Activated CD8-positive, alpha-beta memory T cell treated with anti-CD3 and anti-CD28 coated beads, Interleukin-2, amount 50 U/mL, for 1 hour (primary cell): ENCODE results near the gene SENP6.
A peak's percentile ranks its signal among the peaks of the same experiment; 100 is the strongest.
"Not testable (repeated sequence)": the region's sequence is repeated elsewhere in the genome, so short reads cannot be mapped to it uniquely, and the experiment has no call there.

Experiments
- DNase-seq: peaks from one replicate; pipeline ENCODE4 v3.0.0-alpha.2; 2020; ENCODE audit errors: extremely low read depth

The SENP6 gene

GRCh38 chr6:75601304-75602245 lies at the start of gene SENP6:
SENP6 (plus strand) TSS chr6:75601880; CDS start chr6:75602525, 645 bp downstream.
- DNase-seq: peak; percentile 38

DNA sequence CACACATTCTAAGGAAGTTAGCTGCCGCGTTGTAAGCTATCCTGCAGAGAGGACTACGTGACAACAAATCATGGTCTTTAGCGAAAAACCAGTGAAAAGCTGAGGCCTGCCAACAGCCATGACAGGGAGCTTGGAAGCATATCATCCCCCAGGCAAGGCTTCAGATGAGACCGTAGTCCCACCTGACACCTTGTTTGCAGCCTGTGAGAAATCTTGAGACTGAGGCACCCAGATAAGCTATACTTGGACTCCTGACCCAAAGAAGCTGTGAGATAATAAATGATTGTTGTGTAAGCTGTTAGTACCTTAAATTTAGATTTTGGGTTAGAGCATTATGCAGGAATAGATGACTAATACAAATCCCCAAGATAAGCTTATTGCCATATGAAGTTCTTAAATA lies 45.4 kb upstream of the SENP6 start:
- no peak for DNase-seq

- no peak for DNase-seq
Observed at GRCh38 chr6:75557068-75557467, 44.6 kb upstream of the SENP6 start.

DNA sequence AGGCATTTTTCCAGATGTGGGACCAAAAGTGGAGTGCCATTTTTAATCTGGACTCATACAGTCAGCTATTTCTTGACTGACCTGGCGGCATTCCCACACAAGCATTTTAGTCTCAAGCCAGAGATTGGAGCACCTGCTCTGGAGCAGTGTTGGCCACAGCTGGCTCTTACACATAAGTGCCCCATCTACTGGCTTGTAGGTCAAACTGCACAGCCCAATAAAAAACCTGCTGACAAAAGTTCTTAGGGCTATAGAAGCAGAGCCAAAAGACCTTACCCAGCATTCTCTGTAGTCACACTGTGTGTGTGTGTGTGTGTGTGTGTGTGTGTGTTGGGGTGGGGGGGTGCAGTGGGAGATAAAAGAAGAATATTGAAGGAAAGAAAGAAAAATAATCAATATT lies 38.6 kb upstream of the SENP6 start:
- DNase-seq: no peak

DNA sequence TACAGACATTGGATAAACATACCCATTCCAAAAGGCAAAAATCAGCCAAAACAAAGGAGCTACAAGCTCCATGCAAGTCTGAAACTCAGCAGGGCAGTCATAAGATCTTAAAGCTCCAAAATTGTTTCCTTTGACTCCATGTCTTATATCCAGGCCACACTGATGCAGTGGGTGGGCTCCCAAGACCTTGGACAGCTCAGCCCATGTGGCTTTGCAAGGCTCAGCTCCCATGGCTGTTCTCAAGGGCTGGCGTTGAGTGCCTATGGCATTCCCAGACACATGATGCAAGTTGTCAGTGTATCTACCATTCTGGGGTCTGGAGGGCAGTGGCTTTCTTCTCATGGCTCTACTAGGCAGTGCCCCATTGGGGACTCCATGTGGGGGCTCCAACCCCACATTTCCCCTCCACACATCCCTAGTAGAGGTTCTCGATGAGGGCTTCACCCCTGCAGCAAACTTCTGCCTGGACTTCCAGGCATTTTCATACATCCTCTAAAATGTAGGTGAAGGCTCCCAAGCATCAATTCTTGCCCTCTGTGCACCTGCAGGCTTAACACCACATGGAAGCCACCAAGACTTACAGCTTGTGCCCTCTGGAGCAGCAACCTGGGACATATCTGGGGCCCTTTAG lies 35.4 kb upstream of the SENP6 start:
- no peak for DNase-seq

DNA sequence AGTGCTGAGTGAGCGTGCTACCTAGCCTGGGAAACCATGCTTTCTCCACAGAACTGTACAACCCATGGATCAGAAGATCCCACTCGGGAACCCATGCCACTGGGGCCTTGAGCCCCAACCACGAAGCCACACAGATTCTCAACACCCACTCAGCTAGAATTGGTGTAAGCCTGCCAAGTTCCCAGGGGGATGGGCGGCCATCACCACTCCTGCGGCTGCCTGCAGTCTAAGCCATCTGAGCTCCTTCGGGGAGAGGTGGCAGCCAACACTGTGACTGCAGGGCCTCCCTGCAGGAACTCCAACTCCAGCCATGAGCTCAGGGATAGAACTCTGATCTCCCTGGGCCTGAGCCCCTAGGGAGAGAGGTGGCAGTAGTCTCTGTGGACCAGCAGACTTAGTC lies 33.6 kb upstream of the SENP6 start:
- DNase-seq: no peak

DNA sequence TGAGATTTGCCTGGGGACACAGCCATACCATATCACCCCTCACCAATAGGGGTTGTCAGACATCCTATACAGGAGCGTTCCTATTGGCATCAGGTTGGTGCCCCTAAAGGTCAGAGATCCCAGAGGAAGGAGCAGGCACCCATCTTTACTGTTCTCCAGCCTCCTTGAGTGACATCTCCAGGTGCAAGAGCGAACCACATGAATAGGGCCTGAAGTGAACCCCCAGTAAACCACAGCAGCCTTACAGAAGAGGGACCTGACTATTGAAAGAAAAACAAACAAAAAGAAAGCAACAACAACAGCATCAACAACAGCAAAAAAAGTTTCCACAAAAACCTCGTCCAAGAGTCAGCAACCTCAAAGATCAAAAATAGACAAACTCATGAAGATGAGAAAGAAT lies 32.7 kb upstream of the SENP6 start:
- no peak for DNase-seq

DNA sequence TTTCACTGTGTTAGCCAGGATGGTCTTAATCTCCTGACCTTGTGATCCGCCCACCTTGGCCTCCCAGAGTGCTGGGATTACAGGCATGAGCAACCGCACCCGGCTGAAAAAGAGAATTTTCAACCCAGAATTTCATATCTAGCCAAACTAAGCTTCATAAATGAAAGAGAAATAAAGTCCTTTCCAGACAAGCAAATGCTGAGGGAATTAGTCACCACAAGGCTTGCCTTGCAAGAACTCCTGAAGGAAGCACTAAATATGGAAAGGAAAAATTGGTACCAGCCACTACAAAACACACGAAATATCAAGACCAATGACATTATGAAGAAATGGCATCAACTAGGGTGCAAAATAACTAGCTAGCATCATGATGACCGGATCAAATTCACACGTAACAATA lies 31.0 kb upstream of the SENP6 start:
- not testable (repeated sequence) for DNase-seq

- DNase-seq: no peak
Observed at GRCh38 chr6:75572072-75572471, 29.6 kb upstream of the SENP6 start.

DNA sequence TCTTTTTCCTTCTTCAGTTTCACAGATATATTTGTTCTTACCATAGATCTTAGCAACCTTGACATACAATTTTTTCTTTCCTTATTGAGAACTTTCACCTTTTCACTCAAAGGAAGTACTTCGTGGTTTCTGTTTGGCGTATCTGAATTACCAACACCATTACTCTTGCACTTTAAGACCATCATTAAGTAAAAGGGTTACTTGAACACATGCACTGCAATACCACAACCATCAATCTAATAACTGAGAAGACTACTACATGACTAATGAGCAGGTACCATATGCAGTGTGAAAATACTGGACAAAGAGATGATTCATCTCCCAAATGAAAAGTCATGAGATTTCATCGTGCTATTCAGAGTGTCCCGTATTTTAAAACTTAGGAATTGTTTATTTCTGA lies 21.7 kb upstream of the SENP6 start:
- no peak for DNase-seq

DNA sequence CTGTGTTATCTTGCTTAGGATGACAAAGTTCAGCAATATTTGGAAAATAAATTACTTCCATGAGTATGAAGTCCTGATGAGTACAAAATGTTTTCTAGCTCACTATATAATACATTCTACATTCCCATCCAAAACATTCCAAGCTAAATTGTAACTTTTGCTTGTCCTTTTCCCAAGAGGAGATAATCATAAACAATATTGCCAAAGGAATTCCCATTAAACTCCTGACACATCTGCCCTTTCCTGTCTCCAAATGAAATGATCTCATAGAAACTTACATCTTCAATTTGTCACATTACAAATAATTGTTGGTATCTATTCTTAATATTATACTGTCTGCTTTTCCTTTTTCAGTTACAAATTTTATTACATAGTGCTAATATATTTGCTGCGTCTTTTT lies 20.4 kb upstream of the SENP6 start:
- DNase-seq: no peak

DNA sequence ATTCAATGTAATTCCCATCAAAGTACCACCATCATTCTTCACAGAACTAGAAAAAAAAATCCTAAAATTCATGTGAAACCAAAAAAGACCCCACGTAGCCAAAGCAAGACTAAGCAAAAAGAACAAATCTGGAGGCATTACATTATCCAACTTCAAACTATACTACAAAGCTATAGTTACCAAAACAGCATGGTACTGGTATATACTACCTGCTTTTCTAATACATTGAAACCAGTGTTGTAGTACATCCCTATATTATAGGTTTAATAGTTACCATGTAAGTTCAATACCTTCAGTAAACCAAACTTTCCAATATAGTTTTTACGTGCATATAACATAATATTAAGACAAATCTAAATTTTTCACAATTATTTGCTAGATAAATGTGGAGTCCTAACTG lies 17.1 kb upstream of the SENP6 start:
- not testable (repeated sequence) for DNase-seq

GRCh38 chr6:75588948-75589347 lies 12.7 kb upstream of the SENP6 start:
- DNase-seq: no peak

DNA sequence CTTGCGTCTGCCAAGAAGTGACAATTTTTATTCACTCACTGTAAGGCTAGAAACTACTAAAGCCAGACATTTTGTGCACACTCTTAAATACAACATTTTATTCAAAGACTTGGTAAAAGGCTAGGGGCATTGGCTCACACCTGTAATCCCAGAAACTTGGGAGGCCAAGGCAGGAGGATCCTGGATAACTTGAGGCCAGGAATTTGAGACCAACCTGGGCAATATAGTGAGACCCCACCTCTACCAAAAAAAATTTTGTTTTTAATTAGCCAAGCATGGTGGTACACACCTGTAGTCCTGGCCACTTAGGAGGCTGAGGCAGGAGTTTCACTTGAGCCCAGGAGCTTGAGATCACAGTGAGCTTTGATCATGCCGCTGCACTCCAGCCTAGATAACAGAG lies 11.3 kb upstream of the SENP6 start:
- no peak for DNase-seq

DNA sequence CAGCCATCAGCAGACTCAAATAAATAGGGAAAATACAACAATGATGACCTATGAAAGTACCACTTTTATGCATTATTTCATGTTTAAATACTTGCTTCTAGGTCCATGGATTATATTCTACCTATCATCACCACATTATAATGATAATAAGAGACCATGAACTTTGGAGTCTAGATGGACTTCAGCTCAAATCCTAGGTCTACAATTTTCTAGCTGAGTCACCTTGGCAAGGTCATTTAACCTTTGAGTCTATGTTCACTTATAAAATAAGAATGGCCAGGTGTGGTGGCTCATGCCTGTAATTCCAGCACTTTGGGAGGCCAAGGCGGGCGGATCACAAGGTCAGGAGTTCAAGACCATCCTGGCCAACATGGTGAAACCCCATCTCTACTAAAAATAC lies 5.3 kb upstream of the SENP6 start:
- DNase-seq: not testable (repeated sequence)

DNA sequence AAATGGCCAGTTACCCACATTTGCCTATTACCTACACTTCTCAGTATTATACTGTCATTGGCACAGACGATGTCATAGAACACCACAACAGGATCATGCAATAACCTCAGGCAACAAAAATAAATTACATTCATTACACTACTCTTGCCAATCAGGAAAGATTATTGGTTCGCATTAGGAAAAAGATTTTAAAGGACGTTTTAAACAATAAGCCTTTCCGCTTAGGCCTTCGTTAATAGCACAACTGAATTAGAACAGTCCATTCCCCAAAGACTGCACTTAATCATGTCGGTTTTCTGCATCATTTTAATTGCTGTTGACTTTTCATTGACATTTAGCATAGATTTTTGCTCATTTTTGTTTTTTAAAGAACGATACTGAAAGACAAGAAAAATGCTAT lies 912 bp upstream of the SENP6 start:
- DNase-seq: no peak

DNA sequence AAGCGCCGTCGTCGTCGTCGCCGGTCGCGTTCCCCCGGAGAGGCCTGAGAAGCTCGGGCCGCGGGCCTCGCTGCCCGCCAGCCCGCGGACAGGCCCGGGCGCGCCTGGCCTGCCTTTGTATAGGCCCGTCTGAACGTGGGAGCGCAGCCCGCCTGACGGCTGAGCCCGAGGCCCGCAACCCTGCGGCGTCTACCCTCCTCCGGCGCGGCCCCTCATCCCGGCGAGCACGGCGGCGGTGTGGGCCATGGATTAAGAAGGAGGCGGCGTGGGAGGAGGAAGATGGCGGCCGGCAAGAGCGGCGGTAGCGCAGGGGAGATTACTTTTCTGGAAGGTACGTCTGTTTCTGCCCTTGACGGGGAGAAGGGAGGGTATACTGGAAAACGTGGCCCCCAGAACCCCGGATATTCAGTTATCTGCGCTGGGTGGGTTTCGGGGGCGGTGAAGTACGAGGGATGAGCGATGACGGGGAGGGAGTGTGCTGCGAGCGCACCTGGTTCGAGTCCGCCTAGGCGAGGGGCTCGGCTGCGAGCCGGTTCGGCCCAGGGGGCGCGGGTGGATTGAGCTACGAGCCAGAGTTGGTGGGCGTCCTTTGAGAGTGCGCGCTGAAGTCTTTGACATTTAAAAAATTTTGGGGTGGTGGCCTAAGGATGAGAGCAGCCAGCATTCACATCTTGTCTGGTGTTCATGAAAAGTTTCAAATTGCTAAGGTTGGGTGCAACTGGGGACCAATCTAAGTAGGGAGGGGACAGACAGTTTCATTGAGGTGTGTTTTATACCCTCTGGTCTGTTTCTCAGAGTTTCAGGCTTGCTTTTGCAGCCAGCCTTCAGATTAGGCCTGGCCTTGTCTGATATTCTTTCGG lies 796 bp downstream of the SENP6 start:
- peak; percentile 12 for DNase-seq

DNA sequence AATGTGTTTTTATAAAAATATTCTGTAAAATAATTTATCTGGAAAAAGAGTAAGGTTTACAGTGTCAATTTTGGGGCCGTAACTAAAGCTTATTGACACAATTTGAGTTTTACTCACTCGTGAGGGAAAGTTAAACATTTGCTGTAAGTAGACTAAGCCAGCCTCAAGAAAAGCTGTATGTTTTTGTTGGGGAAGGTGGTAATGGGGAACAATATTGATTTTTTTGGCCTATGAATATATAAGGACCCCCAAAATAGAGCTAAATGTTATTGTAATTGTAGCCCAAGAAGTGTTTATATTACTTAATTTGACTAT lies 1.4 kb downstream of the SENP6 start:
- DNase-seq: no peak

- no peak for DNase-seq
Observed at GRCh38 chr6:75604294-75604693, 2.6 kb downstream of the SENP6 start.

DNA sequence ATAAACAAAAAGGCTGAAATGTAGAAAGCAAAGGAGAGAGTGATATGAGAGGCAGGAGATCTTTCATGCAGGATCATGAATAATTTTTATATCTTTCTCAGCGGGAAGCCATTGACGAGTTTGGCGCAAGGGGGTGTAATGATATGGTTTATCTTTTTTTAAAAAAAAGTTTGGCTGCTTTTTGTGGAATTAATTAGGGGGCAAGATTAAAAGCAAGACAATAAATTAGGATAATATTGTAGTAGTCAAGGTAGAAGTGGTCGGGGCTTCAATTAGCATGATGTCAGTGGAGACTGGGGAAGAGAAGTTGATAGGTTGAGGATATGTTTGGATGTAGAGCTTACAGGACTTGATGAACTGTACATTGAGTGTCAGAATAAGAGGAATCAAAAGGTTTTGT lies 4.0 kb downstream of the SENP6 start:
- DNase-seq: no peak

- DNase-seq: no peak
Observed at GRCh38 chr6:75608304-75608703, 6.6 kb downstream of the SENP6 start.

GRCh38 chr6:75608956-75609533 lies 7.4 kb downstream of the SENP6 start:
- no peak for DNase-seq
